Ovary (tissue), 9 donors: Measurements from ENCODE around the gene DEPDC5. TPM values are rescaled to one million over a fixed set of nuclear protein-coding genes. Genes with fewer than 3 reads are reported as not detected.
"Not testable (repeated sequence)": the region's sequence is repeated elsewhere in the genome, so short reads cannot be mapped to it uniquely, and the experiment has no call there.

Source experiments
- DNase-seq, 5 donors: peaks; one replicate each; pipeline ENCODE4 v3.0.0-alpha.2; 2019 to 2020
- H3K27ac ChIP-seq, 2 donors: fragments of 200-600 bp; one replicate each; pipeline versions ENCODE4 v1.5.1 to v1.8.0; 2019 to 2022
- H3K27me3 ChIP-seq: fragments of 200-600 bp; one replicate; pipeline ENCODE4 v1.8.0; 2022
- H3K36me3 ChIP-seq: fragments of 200-600 bp; sonication (generic); one replicate; pipeline ENCODE4 v1.5.1; 2019
- H3K4me1 ChIP-seq: one replicate; pipeline ENCODE4 v1.8.1; 2013; ENCODE audit warnings: mild to moderate bottlenecking, moderate library complexity; ENCODE audit not compliant: insufficient read depth
- H3K4me3 ChIP-seq: fragments of 200-600 bp; sonication (generic); one replicate; pipeline ENCODE4 v1.5.1; 2017
- H3K9me3 ChIP-seq, 2 donors: fragments of 200-600 bp in 1 of 2; sonication (generic) in 1 of 2; one replicate each; pipeline versions ENCODE4 v1.5.1 to v1.8.1; 2013 to 2019; ENCODE audit warnings: mild to moderate bottlenecking in 1 of 2, moderate library complexity in 1 of 2
- CTCF ChIP-seq, 3 donors: fragments of 450-650 bp in 2 of 3; fragments of 200-600 bp in 1 of 3; IDR thresholded peaks; one replicate each; pipeline versions ENCODE4 v1.5.1 to v1.8.0; 2016 to 2022; ENCODE audit warnings: antibody characterized with exemption in 3 of 3, mild to moderate bottlenecking in 1 of 3
- EP300 ChIP-seq: sonication (generic); formaldehyde crosslinking; IDR thresholded peaks from one replicate; pipeline ENCODE4 v1.6.1; 2017; ENCODE audit warnings: antibody characterized with exemption
- POLR2A ChIP-seq: fragments of 450-650 bp; IDR thresholded peaks from one replicate; pipeline ENCODE4 v1.6.1; 2017; ENCODE audit warnings: antibody characterized with exemption, mild to moderate bottlenecking, moderate library complexity
- WGBS, 3 donors: extraction: QIAGEN DNeasy Blood & Tissue Kit in 1 of 3; methylation state at CpG; one replicate each; pipeline versions ENCODE4 v1.1.5 to v1.1.7; 2013 to 2017; 5-methylcytosine and 5-hydroxymethylcytosine counted together
- intact Hi-C, 4 donors: fragments of 100-400 bp; cut with DNase I; formaldehyde crosslinking; loops; one replicate each; pipeline versions ENCODE4 v1.11.0 to v1.15.1; 2022 to 2023
- polyA plus RNA-seq, 2 donors: library from polyadenylated mRNA; stranded (reverse); fragments of 200-250 nt in 1 of 2; fragments of 350-450 nt in 1 of 2; fragmentation: Illumina TruSeq in 1 of 2; extraction: RNeasy Lipid Tissue Mini Kit (QIAGEN cat#74804) in 1 of 2; gene quantifications; one replicate each; pipeline ENCODE4 v1.2.3, GENCODE V29; 2013 to 2014
- total RNA-seq, 7 donors: library from RNA; depleted of rRNA in 2 of 7; stranded (reverse); fragments of >200 nt in 2 of 7; fragmentation: NEBNext Ultra II Directional in 3 of 7; extraction: Animal tissue kit (Norgen Biotek cat#: 25700) in 3 of 7; gene quantifications; one replicate each; pipeline versions ENCODE4 v1.1.0 to v1.2.4, GENCODE V29; 2016 to 2023
- donor health status: DM: no; HTN: no; CAD: no; lungs with moderate emphysema.
- donor health status: DM: no; HTN: no; CAD: no.
- donor health status: Bipolar disorder and iron deficiency.
- donor health status: DM: yes; HTN: yes; CAD: no.
- donor health status: DM: no; HTN: no; CAD: no.
- donor health status: DM: yes; HTN: yes; CAD: no.

Gene DEPDC5
- total and polyA plus RNA-seq, 9 donors: 12.1 to 73.3 (median 32.8) TPM

- no peak for DNase-seq
- Histone ChIP-seq H3K4me3 (no peak overlapping the region), H3K4me1 (no peaks in the 10 kb centered on the region), H3K27me3 (no peaks in the 10 kb centered on the region), H3K36me3 (no peaks in the 10 kb centered on the region), H3K9me3 (no peaks in the 10 kb centered on the region), H3K27ac (no peak overlapping the region)
- WGBS, 3 donors: 38 to 45% (median 44%) methylated on average over 2 of the region's 2 CpGs
- no peak for TF ChIP-seq POLR2A
- no peak for TF ChIP-seq EP300
- no peak for TF ChIP-seq CTCF (IDR thresholded peaks at IDR 0.05)
- intact Hi-C loops: loop anchor here in 1 of 4 donors (10.0 kb wide), 1 partner anchor 736 kb away; the partner anchor contains the start of gene FBXO7
Observed at GRCh38 chr22:31738566-31738965, 15.3 kb upstream of the DEPDC5 start.

- WGBS, 3 donors: 16 to 33% (median 27%) methylated on average over 2 of the region's 2 CpGs
- no peak for TF ChIP-seq EP300
- TF ChIP-seq POLR2A: no peak
- no peak for TF ChIP-seq CTCF (IDR thresholded peaks at IDR 0.05)
- DNase-seq: peak in 1 of 5 donors; percentile 45
- no peaks in the 10 kb centered on the region for H3K4me1 ChIP-seq
- H3K27ac ChIP-seq: no peak overlapping the region
- intact Hi-C loops: loop anchor here in 1 of 4 donors (10.0 kb wide), 1 partner anchor 735 kb away; the partner anchor contains the start of gene FBXO7
- H3K4me3 ChIP-seq: no peak overlapping the region
- H3K27me3 ChIP-seq: no peaks in the 10 kb centered on the region
- H3K9me3 ChIP-seq: no peaks in the 10 kb centered on the region
- no peaks in the 10 kb centered on the region for H3K36me3 ChIP-seq
Observed at GRCh38 chr22:31739795-31740201, 14.0 kb upstream of the DEPDC5 start.

GRCh38 chr22:31740314-31740713 lies 13.5 kb upstream of the DEPDC5 start:
- not testable (repeated sequence) for DNase-seq
- WGBS, 3 donors: 68 to 72% (median 71%) methylated on average over 7 of the region's 7 CpGs

GRCh38 chr22:31742115-31742514 lies 11.7 kb upstream of the DEPDC5 start:
- no peak overlapping the region for H3K27ac ChIP-seq
- intact Hi-C loops: no loop called here

More at GRCh38 chr22:31740314-31740713, 13.5 kb upstream of the DEPDC5 start:
- H3K36me3 ChIP-seq, H3K27me3 ChIP-seq, intact Hi-C loops, H3K4me1 ChIP-seq, H3K4me3 ChIP-seq, H3K27ac ChIP-seq, H3K9me3 ChIP-seq: not testable (repeated sequence)

More at GRCh38 chr22:31742115-31742514, 11.7 kb upstream of the DEPDC5 start:
- DNase-seq: no peak
- H3K4me3 ChIP-seq: no peak overlapping the region
- H3K4me1 ChIP-seq: no peaks in the 10 kb centered on the region
- TF ChIP-seq POLR2A (no peak), CTCF (IDR thresholded peaks at IDR 0.05) (no peak), EP300 (no peak)
- no peaks in the 10 kb centered on the region for H3K9me3 ChIP-seq
- no peaks in the 10 kb centered on the region for H3K27me3 ChIP-seq
- no peaks in the 10 kb centered on the region for H3K36me3 ChIP-seq
- 56 to 68% (median 58%) methylated on average over 3 of the region's 3 CpGs for WGBS, 3 donors
